NCI-H1694 treated with DMSO at 0.1 percent for 48 hours (cell line): ENCODE results near the gene CAMSAP2.

ENCODE experiments used
- DNase-seq: peaks from one replicate; lab custom pipeline; 2025; lab: John Stamatoyannopoulos, UW

CAMSAP2 gene

DNA sequence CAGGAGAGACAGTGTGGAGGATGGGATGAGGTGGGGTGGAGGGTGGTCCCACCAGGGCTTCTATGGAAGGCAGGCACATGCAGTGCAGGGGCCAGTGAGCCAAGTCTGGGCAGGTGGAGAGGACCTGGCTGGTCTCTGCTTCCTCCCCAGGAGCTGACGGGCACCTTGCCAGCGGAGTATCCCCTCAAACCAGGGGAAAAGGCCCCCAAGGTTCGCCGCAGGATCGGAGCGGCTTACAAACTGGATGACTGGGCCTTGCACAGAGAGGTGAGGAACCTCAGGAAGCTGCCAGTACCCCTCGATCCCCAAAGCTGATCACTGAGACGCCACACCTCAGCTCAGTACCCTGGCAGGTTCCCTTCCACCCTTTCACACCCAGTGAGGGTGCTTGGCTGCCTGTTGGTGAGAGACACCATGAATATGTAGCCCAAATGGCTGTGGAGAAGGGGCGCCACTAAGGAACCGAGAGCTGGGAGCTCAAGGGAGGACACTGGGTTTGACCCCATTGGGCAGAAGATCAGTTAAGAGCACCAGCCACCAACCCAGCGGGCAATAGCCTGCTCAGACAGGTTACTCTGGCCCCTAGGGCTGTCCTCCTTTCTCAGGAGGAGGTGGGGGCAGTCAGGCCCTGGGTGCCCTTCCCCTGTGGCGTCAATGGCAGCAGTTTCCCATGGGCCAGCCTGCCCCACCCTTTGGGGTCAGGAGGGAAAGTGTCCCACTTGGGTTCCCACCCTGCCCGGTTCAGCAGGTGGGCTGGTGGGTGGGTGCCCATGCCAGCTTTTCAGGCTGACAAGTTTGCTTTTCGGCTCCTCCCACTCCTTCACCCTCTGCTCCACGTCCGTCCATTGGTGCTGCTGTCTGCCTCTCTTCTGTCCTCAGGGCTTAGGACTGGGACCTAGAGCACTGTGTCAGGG lies 161.5 kb downstream of the CAMSAP2 start:
- DNase-seq: no peak

GRCh38 chr1:200900877-200901276 lies 162.2 kb downstream of the CAMSAP2 start:
- DNase-seq: no peak

DNA sequence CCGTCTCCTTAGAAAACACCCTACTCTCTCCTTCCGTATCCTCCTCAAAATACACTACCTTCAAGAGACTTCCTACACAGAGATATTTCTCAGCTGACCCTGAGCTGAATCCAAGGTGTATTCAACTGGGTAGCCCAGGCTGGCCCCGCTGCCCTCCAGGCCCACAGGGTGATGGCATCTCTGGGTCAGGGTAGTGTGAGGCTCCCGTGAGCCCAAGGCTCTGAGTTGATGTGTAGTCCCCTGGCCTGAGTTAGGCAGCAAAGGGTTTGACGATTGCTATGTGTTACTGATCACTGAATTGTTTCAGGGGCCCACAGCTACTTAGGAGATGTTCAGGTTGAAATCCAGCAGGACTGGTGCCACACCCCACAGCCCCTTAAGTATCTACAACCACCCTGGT lies 162.7 kb downstream of the CAMSAP2 start:
- DNase-seq: no peak

- DNase-seq: no peak
Measured at GRCh38 chr1:200901796-200902444, 163.2 kb downstream of the CAMSAP2 start.

GRCh38 chr1:200903793-200904192 lies 165.1 kb downstream of the CAMSAP2 start:
- DNase-seq: no peak

GRCh38 chr1:200904772-200905171 lies 166.1 kb downstream of the CAMSAP2 start:
- DNase-seq: no peak

DNA sequence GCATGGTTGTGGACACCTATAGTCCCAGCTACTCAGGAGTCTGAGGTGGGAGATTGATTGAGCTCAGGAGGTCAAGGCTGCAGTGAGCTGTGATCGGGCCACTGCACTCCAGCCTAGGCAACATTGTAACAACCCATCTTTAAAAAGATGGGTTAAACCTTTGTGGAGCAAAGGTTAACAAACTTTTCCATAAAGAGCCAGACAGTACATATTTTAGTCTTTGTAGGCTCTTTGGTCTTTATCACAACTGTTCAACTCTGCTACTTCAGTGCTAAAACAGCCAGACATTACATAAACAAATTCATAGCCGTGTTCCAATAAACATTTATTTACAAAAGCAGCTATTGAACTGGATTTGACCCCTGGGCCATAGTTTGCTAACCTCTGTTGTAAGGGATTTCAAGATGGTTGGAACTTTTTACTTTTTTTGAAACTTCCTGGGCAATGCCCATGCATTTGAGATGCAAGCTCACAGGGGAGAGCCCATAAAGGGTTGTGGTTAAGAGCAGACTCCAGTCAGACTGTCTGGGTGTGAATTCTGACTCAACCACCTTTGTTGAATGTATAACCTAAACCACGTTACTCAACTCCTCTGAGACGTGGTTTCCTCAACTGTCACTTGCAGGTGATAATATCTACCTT lies 166.8 kb downstream of the CAMSAP2 start:
- DNase-seq: no peak

- no peak for DNase-seq
Measured at GRCh38 chr1:200906491-200906890, 167.8 kb downstream of the CAMSAP2 start.

DNA sequence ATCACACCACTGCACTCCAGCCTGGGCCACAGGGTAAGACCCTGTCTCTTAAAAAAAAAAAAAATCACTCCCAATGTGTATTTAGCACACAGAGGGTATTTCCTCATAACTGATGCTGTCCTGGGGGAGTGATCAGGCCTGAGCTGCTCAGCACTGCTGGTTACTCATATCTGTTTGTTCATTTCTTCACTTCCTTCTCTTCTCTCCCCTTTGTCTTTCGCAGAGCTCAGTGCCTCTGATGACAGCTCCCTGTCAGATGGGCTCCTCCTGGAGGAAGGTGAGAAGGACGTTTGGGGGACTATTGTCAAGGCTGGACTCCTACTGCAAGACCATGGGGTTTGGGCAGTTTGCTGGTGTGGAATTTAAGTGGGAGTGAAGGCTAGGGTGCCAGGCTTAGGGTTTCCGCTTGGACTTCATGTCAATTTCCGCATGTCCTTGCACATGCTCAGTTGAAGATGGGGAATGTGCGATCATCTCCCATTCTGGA lies 169.0 kb downstream of the CAMSAP2 start:
- no peak for DNase-seq

- no peak for DNase-seq
Measured at GRCh38 chr1:200908191-200908868, 169.6 kb downstream of the CAMSAP2 start.

DNA sequence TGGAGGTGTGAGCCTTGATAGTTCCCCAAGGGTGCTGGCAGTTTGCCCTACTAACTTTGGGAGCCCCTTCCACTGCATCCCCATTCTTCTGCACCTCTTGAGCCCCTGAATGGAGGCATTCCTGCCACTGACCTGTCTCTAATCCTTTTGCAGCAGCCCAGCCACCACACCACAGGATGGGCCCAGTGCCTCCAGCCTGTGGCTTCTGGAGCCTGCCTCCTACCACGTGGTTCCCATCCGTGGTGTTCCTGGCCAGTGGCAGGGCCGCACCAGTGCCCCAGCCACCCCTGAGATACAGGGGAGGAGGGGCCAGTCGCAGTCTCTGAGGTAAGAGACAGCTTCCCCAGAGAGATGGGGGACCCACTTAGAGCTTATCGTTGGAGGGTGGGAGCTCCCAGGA lies 170.4 kb downstream of the CAMSAP2 start:
- DNase-seq: no peak

DNA sequence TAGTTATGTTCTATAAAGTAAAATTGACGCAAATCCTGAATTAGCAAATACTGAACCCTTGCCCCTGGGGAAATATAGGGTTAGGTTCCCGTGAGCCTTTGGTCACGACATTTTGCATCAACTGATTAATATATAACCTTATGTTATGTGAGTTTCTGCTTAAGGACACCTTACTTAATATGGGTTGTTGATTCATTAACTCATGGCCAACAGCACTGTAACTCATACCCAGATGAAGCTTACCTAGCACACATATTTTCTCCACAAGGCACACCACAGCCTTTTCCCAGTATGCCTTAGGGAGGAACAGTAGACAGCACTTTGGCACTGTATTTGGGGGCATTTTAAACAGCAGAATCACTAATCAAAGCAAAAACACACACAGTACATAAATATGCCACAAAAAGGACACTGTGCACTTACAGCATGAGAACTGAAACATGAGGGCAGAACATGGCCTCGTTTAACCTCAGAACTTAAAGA lies 171.1 kb downstream of the CAMSAP2 start:
- DNase-seq: no peak
